HG02610 (cell line): Measurements from ENCODE around the gene CHD5.
"Not testable (repeated sequence)": the region's sequence is repeated elsewhere in the genome, so short reads cannot be mapped to it uniquely, and the experiment has no call there.

ENCODE experiments used
- ATAC-seq: cut with Tn5 transposase; IDR thresholded peaks from one replicate; pipeline ENCODE4 v1.9.1; 2021; ENCODE audit warnings: mild to moderate bottlenecking, moderate library complexity; ENCODE audit not compliant: unreplicated experiment

CHD5 gene

DNA sequence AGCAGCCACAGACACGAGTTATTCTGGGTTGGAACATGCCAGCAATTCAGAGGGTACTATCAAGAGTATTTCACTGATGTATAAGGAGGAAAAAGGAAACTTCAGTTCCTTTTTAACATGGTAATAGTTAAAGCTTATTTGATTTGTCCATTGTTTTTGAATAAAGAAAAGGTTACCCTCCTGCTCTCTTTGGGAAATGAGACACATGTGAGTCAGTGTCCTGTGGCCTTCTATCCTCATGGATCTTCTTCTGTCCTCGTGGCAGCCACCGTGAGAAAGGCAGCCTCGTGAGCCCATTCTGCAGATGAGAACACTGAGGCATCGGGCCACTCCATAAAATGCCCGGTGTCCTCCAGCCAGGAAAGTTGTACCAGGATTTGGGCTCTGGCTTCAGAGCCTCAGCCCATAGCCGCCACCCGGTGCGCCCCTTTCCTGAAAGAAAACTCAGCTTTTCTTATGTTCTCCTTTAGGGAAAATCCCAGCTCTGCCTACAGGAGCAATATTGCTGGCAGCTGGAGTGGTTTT, 109.6 kb downstream of the CHD5 start:
- no peak for ATAC-seq

DNA sequence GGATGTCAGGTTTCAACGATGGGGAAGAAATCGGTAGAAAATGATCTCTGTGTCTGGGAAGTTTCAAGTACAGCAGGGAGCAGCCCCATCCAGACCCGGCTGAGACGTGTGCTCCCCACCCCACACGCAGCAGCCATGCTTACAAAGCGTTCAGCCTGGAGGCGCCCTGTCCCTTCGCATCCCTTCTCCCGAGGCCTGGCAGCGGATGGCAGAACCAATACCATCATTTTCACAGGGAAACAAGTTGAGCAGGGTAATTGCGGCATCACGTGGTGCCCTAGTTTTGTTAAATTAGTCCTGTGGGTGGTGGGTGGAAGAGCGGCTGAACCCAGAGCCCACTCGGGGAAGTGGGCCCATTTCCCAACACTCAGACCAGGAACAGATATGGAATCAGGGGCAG, 110.5 kb downstream of the CHD5 start:
- ATAC-seq: no peak

- ATAC-seq: no peak
Observed at GRCh38 chr1:6068932-6069331, 111.2 kb downstream of the CHD5 start.

- ATAC-seq: no peak
Observed at GRCh38 chr1:6068073-6068472, 112.0 kb downstream of the CHD5 start.

GRCh38 chr1:6066680-6067079, 113.4 kb downstream of the CHD5 start:
- ATAC-seq: no peak

GRCh38 chr1:6065093-6065858, 114.8 kb downstream of the CHD5 start:
- no peak for ATAC-seq

DNA sequence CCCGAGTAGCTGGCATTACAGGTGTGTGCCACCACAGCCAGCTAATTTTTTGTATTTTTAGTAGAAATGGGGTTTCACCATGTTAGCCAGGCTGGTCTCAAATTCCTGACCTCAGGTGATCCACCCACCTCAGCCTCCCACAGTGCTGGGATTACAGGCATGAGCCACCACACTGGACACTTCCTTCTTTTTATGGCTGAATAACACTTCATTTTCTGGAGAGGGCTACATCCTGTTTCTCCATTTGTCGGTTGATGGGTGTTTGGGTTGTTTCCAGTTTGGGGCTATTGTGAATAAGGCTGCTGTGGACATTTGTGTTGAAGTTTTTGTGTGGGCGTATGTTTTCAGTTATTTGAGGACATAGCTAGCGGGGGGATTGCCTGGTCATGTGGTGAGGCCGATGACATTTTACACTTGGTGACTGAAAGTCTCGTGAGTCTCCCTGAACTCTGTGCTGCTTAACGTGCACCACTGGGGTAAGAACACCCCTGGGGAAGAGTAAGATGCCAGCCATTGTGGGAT, 116.5 kb downstream of the CHD5 start:
- ATAC-seq: not testable (repeated sequence)

DNA sequence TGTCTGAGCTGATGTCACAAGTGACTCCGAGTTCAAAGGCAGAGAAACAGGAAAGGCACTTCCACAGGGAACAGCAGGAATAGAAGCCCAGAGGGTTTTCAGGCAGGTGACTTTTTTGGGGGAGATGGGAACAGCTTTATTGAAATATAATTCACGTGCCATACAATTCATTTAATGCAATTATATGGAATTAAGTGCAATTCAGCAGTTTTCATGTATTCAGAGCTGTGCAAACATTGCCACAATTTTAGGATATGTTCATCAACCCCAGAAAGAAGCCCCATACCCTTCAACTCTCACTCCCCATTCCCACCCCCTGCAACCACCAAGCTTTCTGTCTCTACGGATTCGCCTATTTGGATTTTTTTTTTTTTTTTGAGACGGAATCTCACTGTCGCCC, 117.5 kb downstream of the CHD5 start:
- ATAC-seq: no peak

GRCh38 chr1:6059866-6060265, 120.3 kb downstream of the CHD5 start:
- ATAC-seq: no peak

GRCh38 chr1:6057170-6057845, 122.8 kb downstream of the CHD5 start:
- ATAC-seq: no peak

GRCh38 chr1:6056572-6056948, 123.6 kb downstream of the CHD5 start:
- ATAC-seq: no peak

- no peak for ATAC-seq
Observed at GRCh38 chr1:6054596-6054995, 125.5 kb downstream of the CHD5 start.

GRCh38 chr1:6053206-6053546, 126.9 kb downstream of the CHD5 start:
- ATAC-seq: no peak

DNA sequence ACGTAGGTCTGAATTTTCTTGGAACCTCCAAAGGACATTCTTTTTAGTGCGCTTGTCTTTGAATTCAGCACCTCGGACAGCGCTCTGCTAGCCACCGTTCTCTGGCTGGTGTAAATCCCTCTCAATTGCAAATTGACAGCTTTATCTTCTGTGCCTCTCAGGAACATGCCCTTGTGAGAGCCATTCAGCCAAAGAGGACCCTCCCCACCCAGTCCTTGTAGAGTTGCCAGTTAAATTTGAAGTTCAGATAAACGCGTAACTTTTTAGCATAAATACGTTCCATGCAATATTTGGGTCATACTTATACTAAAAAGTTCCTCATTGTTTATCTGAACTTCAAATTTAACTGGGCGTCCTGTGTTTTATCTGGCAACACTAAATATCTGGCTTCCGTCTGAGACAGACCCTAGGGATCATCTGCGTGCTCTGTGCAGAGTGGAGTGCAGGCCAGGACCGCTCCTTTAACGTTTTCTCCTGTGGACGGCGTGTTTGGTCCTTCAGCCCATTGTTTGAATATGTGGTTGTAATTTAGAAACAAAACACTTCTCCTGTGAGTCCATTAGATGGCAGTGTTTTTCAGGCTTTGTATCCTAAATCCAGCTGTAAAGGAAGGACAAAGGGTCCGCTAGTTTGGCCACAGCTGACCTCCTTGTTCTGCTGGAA, 127.4 kb downstream of the CHD5 start:
- no peak for ATAC-seq
